Measurements from ENCODE around the gene PHC2. TPM values are rescaled to one million over a fixed set of nuclear protein-coding genes. Genes with fewer than 3 reads are reported as not detected.

The PHC2 gene
- total RNA-seq, 1 donor from 2014 or later: 105 TPM

- Histone ChIP-seq H3K4me3 (no peak overlapping the region), H3K27me3 (ENCODE audit: low read depth) (no peaks in the 10 kb centered on the region), H3K36me3 (no peaks in the 10 kb centered on the region), H3K4me1 (peaks cover 43% of the 10 kb centered on the region), H3K27ac (replicated peaks) (no peak overlapping the region), H3K9me3 (replicated peaks) (peaks cover 5% of the 10 kb centered on the region)
- intact Hi-C loops (cut with micrococcal nuclease): no loop called here
- TF ChIP-seq CTCF (IDR thresholded peaks at IDR 0.05; ENCODE audit: borderline replicate concordance): no peak
- no peak for DNase-seq
These were observed 28.7 kb downstream of the PHC2 start for GRCh38 chr1:33402206-33402605.

GRCh38 chr1:33401471-33401870 is 29.4 kb downstream of the PHC2 start:
- Histone ChIP-seq H3K27me3 (ENCODE audit: low read depth) (no peaks in the 10 kb centered on the region), H3K4me1 (peaks cover 47% of the 10 kb centered on the region), H3K27ac (replicated peaks) (peak overlapping the region; percentile 65), H3K36me3 (no peaks in the 10 kb centered on the region), H3K4me3 (no peak overlapping the region), H3K9me3 (replicated peaks) (peaks cover 3% of the 10 kb centered on the region)
- intact Hi-C loops (cut with micrococcal nuclease): no loop called here
- no peak for DNase-seq
- TF ChIP-seq CTCF (IDR thresholded peaks at IDR 0.05; ENCODE audit: borderline replicate concordance): no peak

DNA sequence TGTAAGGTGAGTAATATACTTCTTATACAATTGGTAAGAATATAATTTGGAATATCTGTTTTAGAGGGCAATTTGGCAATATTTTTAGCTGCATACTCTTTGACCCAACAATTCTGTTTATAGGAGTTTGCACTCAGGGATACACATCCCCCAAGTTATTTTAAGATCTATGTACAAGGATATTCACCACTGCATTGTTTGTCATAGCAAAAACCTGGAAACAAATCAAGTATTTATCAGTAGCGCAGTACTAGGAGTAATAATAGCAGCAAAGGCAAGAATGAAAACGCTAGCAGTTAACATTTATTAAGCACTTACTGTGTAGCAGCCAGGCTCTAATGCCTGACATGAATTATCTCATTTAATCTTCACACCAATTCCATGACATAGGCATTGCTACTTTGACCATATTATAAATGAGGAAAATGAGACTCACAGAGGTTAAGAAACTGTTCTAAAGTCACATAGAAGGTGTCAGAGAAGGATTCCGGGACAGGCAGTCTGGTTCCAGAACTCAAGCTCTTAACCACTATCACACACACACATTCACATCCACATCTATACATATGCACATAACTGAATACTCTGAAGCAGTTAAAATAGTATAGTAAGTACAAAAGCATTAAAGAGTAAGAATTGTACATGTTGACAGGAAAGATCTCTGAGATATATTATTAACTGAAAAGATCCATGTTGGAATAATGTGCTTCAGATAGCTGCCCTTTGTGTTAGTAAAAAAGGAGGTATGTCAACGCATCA is 30.6 kb downstream of the PHC2 start:
- no peaks in the 10 kb centered on the region for H3K36me3 ChIP-seq
- no peaks in the 10 kb centered on the region for H3K27me3 ChIP-seq (ENCODE audit: low read depth)
- H3K27ac ChIP-seq (replicated peaks): peak overlapping the region; percentile 65
- DNase-seq: no peak
- intact Hi-C loops (cut with micrococcal nuclease): no loop called here
- H3K4me1 ChIP-seq: peaks cover 51% of the 10 kb centered on the region
- no peak for TF ChIP-seq CTCF (IDR thresholded peaks at IDR 0.05; ENCODE audit: borderline replicate concordance)
- no peak overlapping the region for H3K4me3 ChIP-seq
- no peaks in the 10 kb centered on the region for H3K9me3 ChIP-seq (replicated peaks)

GRCh38 chr1:33399375-33399774 is 31.5 kb downstream of the PHC2 start:
- no peaks in the 10 kb centered on the region for H3K36me3 ChIP-seq
- H3K4me3 ChIP-seq: no peak overlapping the region
- intact Hi-C loops (cut with micrococcal nuclease): no loop called here
- no peaks in the 10 kb centered on the region for H3K9me3 ChIP-seq (replicated peaks)
- H3K27me3 ChIP-seq (ENCODE audit: low read depth): no peaks in the 10 kb centered on the region
- peak overlapping the region; percentile 65 for H3K27ac ChIP-seq (replicated peaks)
- H3K4me1 ChIP-seq: peaks cover 55% of the 10 kb centered on the region
- DNase-seq: no peak
- TF ChIP-seq CTCF (IDR thresholded peaks at IDR 0.05; ENCODE audit: borderline replicate concordance): no peak

- intact Hi-C loops (cut with micrococcal nuclease): no loop called here
- no peak for TF ChIP-seq CTCF (IDR thresholded peaks at IDR 0.05; ENCODE audit: borderline replicate concordance)
- H3K4me3 ChIP-seq: no peak overlapping the region
These were observed 32.9 kb downstream of the PHC2 start for GRCh38 chr1:33397994-33398393.

More at GRCh38 chr1:33397994-33398393, 32.9 kb downstream of the PHC2 start:
- H3K36me3 ChIP-seq: no peaks in the 10 kb centered on the region
- H3K4me1 ChIP-seq: peaks cover 66% of the 10 kb centered on the region
- H3K27me3 ChIP-seq (ENCODE audit: low read depth): no peaks in the 10 kb centered on the region
- DNase-seq: no peak
- H3K27ac ChIP-seq (replicated peaks): peak overlapping the region; percentile 65
- H3K9me3 ChIP-seq (replicated peaks): no peaks in the 10 kb centered on the region

Measured in left ventricle myocardium inferior (tissue), 1 donor.